ENCODE measurements around the gene PGPEP1.
"Not testable (repeated sequence)": the region's sequence is repeated elsewhere in the genome, so short reads cannot be mapped to it uniquely, and the experiment has no call there.

The PGPEP1 gene

GRCh38 chr19:18332917-18333530, 7.4 kb upstream of the PGPEP1 start:
- DNase-seq (ENCODE audit: low spot score): no peak

DNA sequence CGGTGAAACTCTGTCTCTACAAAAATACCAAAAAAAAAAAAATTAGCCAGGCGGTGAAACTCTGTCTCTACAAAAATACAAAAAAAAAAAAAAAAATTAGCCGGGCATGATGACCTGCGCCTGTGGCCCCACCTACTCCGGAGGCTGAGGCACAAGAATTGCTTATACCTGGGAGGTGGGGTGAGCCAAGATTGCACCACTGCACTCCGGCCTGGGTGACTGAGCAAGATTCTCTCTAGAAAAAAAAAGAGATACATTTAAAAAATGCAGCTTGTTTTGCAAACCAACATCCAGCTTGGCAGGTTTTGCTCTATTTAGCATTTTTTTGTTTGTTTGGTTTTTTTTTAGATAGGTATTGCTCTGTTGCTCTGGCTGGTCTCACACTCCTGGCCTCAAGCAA, 6.7 kb upstream of the PGPEP1 start:
- DNase-seq (ENCODE audit: low spot score): no peak

DNA sequence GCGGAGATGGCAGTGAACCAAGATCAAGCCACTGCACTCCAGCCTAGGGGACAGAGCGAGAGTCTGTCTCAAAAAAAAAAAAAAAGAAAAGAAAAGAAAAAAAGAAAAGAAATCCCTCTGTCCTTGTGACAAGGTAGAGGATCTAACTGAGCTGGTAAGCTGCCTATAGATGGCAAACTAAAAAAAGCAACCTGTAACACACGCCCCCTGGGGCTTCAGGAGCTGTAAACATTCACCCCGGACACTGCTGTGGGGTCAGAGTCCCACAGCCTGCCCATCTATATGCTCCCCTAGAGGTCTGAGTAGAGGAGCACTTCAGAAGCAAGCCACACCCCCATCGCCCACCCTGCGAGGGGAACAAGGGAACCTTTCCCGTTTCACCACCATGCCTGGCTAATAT, 4.3 kb upstream of the PGPEP1 start:
- no peak for DNase-seq (ENCODE audit: low spot score)

GRCh38 chr19:18338541-18338940, 1.9 kb upstream of the PGPEP1 start:
- no peak for DNase-seq (ENCODE audit: low spot score)

DNA sequence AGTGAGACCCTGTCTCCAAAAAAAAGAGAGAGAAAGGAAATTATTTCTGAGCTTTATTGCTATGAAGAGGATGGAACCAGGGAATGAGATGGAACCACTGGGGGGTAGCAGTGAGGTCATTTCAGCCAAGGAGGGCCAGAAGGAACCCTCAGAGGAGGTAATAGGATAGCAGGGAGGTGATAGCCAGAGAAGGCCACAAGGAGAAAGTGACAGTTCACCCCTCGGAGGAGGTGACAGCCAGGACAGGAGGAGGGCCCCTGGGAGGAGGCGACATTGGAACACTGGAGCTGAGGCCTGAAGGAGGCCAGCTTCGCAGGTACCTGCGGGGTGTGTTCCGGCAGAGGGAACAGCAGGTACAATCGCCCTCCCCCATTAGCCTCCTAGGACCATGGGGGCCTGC, 675 bp upstream of the PGPEP1 start:
- DNase-seq (ENCODE audit: low spot score): no peak

- peak; percentile 54 for DNase-seq (ENCODE audit: low spot score)
These were observed 831 bp downstream of the PGPEP1 start for GRCh38 chr19:18340990-18341868.

DNA sequence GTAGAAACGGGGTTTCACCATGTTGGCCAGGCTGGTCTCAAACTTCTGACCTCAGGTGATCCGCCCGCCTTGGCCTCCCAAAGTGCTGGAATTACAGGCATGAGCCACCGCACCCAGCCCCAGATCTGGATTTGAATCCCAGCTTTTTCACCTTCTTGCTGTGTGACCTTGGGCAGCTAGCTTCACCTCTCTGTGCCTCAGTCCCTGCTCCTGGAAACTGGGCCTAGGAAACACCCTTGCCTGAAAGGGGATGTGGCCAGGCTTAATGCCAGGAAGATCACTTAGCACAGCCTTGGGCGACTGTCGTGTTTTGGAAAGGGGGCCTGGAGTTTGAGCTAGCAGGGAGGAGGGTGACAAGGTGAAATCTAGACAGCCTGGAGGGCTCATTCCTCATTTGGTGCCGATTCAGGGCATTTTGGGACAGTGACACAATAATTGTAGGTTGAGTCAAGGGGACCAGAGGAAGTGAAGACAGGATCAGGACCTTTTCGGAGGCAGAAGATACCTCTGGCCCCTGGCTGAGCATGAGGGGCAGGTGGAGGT, 1.8 kb downstream of the PGPEP1 start:
- DNase-seq (ENCODE audit: low spot score): no peak

GRCh38 chr19:18344582-18344950, 4.2 kb downstream of the PGPEP1 start:
- DNase-seq (ENCODE audit: low spot score): no peak

- no peak for DNase-seq (ENCODE audit: low spot score)
These were observed 4.9 kb downstream of the PGPEP1 start for GRCh38 chr19:18345296-18345695.

- DNase-seq (ENCODE audit: low spot score): no peak
These were observed 5.7 kb downstream of the PGPEP1 start for GRCh38 chr19:18346091-18346490.

- DNase-seq (ENCODE audit: low spot score): no peak
These were observed 7.8 kb downstream of the PGPEP1 start for GRCh38 chr19:18348171-18348570.

DNA sequence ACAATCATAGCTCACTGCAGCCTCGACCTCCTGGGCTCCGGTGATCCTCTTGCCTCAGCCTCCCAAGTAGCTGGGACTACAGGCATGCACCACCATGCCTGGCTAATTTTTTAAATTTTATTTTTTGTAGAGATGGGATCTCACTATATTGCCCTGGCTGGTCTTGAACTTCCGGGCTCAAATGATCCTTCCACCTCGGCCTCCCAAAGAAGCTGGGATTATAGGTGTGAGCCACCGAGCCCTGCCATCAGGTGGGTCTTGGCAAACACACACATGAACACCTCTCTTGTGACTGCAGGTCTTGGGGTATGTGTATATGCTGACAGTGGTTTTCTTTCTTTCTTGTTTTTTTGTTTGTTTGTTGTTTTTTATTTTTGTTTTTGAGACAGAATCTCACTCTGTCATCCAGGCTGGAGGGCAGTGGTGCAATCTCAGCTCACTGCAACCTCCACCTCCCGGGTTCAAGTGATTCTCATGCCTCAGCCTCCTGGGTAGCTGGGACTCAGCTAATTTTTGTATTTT, 8.5 kb downstream of the PGPEP1 start:
- DNase-seq (ENCODE audit: low spot score): not testable (repeated sequence)

GRCh38 chr19:18349524-18350128, 9.2 kb downstream of the PGPEP1 start:
- DNase-seq (ENCODE audit: low spot score): no peak

DNA sequence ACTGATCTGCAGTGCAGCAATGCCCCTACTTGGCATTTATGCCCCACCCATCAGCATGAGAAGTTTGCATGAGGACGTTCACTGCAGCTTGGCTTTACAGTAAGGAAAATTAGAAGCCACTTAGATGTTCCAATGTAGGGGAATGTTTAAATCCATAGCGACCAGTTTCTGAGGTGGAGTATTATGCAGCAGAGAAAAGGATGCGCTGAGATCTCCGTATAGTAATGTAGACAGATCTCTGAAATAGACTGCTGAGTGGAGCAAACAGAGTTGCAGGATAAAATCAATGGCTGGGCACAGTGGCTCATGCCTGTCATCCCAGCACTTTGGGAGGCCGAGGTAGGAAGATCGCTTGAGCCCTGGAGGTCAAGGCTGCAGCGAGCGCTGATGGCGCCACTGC, 10.1 kb downstream of the PGPEP1 start:
- no peak for DNase-seq (ENCODE audit: low spot score)

- DNase-seq (ENCODE audit: low spot score): no peak
These were observed 11.1 kb downstream of the PGPEP1 start for GRCh38 chr19:18351544-18351943.

DNA sequence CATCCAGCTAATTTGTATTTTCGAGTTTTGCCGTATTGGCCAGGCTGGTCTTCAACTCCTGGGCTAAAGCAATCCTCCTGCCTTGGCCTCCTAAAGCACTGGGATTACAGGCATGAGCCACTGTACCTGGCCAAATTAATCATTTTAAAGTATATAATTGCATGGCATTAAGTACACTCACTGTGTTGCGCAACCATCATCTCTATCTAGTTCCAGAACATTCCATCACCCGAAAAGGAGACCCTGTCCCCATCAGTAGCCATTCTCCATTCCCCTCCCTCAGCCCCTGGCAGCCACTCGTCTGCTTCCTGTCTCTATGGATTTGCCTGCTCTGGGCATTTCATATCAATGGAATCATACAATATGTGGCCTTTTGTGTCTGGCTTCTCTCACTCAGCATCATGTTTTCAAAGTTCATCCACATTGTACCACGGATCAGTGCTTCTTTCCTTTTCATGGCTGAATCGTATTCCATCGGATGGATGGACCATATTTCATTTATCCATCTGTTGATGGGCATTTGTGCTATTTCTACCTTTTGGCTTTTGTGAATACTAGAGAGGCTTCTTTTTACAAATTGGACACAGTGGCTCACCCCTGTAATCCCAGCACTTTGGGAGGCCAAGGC, 13.1 kb downstream of the PGPEP1 start:
- DNase-seq (ENCODE audit: low spot score): no peak

- not testable (repeated sequence) for DNase-seq (ENCODE audit: low spot score)
These were observed 14.3 kb downstream of the PGPEP1 start for GRCh38 chr19:18354743-18355142.

- DNase-seq (ENCODE audit: low spot score): no peak
These were observed 16.6 kb downstream of the PGPEP1 start for GRCh38 chr19:18357041-18357440.

DNA sequence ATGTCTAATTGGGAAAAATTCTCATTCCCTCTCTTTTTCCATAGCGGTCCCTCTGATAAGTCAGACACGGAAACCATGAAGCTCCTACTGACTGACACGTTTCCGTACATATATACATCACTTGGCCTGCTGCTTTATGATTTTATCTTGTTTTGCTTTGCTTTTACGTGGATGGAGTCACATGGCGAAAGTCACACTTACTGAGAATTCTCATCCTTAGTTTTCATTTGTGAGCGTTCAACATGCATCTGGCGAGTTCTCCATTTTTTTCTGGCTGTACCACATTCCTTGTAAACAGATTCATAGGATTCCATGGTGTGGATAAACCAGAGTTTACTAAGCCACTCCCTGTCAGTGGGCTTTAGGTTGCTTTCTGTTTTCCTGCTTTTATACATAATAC, 21.2 kb downstream of the PGPEP1 start:
- DNase-seq (ENCODE audit: low spot score): no peak

- no peak for DNase-seq (ENCODE audit: low spot score)
These were observed 22.6 kb downstream of the PGPEP1 start for GRCh38 chr19:18362934-18363542.

DNA sequence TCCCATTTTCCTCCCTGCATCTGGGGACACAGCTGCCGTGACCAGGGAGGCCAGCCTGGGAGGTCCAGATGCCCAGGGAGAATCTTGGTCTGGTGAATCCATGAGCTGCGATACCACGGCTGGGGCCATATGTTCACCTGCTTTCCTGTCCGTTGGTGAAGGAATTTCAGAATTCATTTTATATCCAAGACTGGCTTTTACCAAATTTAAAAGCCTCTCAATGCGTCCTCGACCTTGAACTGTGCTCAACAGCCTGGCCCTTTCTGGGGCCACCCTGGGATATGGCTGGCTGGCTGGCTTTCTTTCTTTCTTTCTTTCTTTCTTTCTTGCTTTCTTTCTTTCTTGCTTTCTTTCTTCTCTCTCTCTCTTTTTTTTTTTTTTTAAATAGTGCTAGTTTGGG, 23.4 kb downstream of the PGPEP1 start:
- DNase-seq (ENCODE audit: low spot score): no peak
